AG09309 (cell line): ENCODE measurements around the gene RALB.

Experiments
- DNase-seq: peaks from one replicate; pipeline ENCODE4 v3.0.0-alpha.2; 2010; ENCODE audit warnings: low read depth
- H3K4me3 ChIP-seq: 2 replicates; pipeline ENCODE4 v1.5.1; 2011; ENCODE audit warnings: mild to moderate bottlenecking, low read depth, low read length, moderate library complexity; ENCODE audit not compliant: control insufficient read depth
- TF ChIP-seq, protein P1 (sequence below): IDR thresholded peaks from 2 replicates; pipeline ENCODE4 v1.5.1; 2011; ENCODE audit warnings: mild to moderate bottlenecking, low read depth, low read length, inconsistent platforms; ENCODE audit not compliant: insufficient read depth, control insufficient read depth; ENCODE audit errors: missing control alignments

The RALB gene

DNA sequence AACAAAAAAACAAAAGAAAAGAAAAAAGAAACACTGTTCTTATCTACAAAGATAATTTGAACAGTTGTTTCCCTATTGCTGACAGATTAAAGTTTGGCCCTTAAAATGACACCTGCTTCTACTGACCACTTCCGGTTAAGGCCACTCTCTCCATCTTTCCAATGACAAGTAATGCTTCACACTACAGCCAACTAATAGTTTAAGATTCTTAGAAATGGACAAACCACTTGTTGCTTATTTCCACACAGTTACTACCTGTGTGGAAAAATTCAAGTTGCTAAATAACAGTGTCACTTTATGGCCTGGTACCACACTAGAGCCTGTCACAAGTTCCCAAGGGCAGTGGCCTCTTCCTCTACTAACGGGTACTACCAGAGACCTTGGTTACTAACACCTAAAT is 31.9 kb upstream of the RALB start:
- TF ChIP-seq, protein P1, sequence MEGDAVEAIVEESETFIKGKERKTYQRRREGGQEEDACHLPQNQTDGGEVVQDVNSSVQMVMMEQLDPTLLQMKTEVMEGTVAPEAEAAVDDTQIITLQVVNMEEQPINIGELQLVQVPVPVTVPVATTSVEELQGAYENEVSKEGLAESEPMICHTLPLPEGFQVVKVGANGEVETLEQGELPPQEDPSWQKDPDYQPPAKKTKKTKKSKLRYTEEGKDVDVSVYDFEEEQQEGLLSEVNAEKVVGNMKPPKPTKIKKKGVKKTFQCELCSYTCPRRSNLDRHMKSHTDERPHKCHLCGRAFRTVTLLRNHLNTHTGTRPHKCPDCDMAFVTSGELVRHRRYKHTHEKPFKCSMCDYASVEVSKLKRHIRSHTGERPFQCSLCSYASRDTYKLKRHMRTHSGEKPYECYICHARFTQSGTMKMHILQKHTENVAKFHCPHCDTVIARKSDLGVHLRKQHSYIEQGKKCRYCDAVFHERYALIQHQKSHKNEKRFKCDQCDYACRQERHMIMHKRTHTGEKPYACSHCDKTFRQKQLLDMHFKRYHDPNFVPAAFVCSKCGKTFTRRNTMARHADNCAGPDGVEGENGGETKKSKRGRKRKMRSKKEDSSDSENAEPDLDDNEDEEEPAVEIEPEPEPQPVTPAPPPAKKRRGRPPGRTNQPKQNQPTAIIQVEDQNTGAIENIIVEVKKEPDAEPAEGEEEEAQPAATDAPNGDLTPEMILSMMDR = no peak
- DNase-seq = no peak
- no peak overlapping the region for H3K4me3 ChIP-seq

GRCh38 chr2:120221616-120222015 is 31.0 kb upstream of the RALB start:
- no peak overlapping the region for H3K4me3 ChIP-seq
- no peak for DNase-seq
- TF ChIP-seq, protein P1 = no peak

DNA sequence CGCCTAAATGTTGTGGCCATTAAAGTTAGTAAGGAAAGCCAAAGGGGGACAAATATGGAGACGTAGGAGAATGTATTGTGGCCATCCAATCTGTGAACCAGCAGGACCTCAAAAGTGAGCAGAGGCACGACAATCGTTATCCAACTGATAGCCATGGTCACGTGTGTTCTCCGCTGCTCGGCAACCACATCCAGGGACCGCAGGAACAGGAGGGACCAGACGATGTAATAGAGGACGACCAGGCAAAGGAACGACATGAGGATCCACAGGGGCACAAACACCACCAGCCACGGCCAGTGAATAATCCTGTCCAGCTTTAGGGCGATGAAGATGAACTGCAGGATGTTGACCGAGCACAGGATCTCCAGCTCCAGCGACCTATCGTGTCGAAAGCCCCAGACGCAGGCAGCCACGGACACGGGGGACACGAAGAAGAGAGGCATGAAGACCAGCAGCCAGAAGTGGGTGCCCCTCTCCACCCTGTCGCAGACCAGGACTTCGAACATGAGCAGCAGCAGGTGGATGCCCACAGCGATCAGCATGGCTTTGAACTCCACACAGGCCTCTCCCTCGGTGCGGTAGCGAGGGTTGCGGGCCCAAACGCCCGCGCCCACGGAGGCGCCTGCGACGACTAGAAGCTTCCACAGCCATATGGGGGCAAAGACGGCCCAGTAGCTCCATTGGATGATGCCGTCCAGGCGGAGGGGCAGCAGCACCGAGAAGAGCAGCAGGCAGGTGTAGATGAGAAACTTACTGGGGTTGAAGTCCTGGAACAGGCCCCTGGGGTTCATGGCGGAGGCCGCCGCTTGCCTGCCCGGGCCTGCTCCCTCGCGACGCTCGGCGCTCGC is 30.2 kb upstream of the RALB start:
- H3K4me3 ChIP-seq = peak overlapping the region; percentile 48
- DNase-seq = no peak
- TF ChIP-seq, protein P1 = no peak

DNA sequence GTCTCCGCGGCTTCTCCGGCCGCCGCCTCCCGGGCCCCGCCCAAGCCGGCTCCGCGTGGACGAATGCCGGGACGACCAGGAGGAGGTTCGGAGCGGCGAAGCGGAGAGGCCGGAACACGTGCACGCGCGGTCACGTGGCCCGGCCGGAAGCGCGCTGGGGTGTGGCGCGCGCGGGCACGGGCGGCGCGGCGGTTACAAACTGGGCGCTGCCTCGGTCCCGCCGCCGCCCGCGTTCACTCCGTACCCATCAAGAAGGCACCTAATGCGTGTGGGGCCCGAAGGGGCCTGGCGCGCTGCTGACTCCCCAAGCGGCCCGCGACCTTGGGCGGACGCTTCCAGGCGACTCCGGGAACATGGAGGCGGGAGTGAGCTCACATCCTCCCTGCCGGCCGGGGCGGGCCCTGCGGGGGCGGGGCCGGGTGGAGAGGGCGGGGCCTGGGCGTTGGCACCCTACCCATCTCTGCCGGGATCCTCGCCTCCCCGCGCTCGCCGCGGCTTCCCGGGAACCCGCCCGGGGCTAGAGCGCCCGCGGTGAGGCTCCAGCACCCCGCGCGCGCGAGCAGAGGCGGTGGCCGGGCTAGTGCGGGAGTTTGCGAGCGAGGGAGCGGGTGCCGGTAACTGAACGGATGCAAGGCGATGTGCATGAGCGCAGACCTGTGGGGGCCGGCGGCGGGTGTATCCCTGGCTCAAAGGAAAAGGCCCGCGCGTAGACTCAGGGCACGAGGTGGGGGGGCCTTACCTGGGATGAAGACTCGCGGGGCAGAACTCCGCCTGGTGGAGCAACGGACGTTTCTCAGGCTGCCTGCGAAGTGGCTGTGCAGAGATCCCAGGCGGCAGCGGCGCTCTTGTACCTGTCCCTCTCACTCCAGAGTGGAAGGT is 29.4 kb upstream of the RALB start, which contains the start of gene TMEM185B:
Gene TMEM185B (minus strand): TSS at position 367 of the 879 bp plus-strand sequence. CDS start 424 bp downstream, outside the sequence.
- no peak for DNase-seq
- TF ChIP-seq, protein P1 = peak; percentile 40
- H3K4me3 ChIP-seq = peak within 1 kb of the TSS; percentile 48

GRCh38 chr2:120224256-120224655 is 28.4 kb upstream of the RALB start:
- no peak for DNase-seq
- no peak overlapping the region for H3K4me3 ChIP-seq
- TF ChIP-seq, protein P1 = no peak

DNA sequence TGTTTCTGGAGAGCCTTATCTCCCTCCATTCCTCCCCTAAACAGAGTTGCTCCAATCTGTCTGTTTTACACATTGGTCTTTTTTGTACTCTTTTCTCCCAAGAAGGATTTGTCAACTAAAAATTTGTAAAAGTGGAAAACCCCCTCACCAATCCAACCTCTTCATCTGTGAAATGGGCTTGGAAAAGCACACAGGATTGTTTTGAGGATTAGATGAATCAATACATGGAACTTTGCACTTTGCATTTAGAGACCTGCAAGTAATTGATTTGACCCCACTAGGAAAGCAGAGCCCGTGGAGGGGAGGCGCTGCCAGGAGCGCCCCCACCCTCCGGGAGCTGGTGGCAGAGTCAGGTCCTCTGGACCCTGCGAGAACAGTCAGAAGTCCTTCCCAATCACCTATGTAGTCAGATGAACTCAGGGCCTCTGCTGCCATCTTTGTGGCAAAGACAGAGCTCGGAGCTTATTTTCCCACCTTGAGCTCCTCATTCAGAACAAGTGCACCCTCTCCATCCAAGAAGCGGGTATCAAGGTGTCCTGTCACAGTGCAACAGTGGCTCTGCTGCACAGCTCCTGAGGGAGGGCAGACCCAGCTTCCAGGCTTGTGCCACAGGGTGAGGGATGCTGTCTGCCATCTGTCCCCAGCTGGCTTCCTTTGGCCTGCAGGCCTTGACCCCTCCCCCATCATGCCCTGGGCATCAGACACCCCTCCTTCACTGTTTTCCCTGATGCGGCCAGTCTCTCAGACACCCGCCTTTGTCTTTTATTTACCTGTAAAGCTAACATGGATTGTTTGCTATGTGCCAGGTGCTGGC is 27.7 kb upstream of the RALB start:
- DNase-seq = no peak
- TF ChIP-seq, protein P1 = no peak
- H3K4me3 ChIP-seq = no peak overlapping the region
